Skin epidermis (tissue), 12 donors: Measurements from ENCODE around the gene ELF4.

Experiments
- H3K27ac ChIP-seq, 21 experiments: fragments of 200-600 bp; sonication (generic) in 11 of 21; one replicate each; pipeline ENCODE4 v1.5.0; 2020; ENCODE audit warnings: mild to moderate bottlenecking in 3 of 21, inconsistent platforms in 2 of 21, moderate library complexity in 2 of 21
- H3K4me3 ChIP-seq, 7 experiments: fragments of 200-600 bp; sonication (generic) in 2 of 7; one replicate each; pipeline ENCODE4 v1.5.0; 2020; ENCODE audit warnings: inconsistent platforms in 2 of 7, mild to moderate bottlenecking in 2 of 7, moderate library complexity in 1 of 7

ELF4 gene

DNA sequence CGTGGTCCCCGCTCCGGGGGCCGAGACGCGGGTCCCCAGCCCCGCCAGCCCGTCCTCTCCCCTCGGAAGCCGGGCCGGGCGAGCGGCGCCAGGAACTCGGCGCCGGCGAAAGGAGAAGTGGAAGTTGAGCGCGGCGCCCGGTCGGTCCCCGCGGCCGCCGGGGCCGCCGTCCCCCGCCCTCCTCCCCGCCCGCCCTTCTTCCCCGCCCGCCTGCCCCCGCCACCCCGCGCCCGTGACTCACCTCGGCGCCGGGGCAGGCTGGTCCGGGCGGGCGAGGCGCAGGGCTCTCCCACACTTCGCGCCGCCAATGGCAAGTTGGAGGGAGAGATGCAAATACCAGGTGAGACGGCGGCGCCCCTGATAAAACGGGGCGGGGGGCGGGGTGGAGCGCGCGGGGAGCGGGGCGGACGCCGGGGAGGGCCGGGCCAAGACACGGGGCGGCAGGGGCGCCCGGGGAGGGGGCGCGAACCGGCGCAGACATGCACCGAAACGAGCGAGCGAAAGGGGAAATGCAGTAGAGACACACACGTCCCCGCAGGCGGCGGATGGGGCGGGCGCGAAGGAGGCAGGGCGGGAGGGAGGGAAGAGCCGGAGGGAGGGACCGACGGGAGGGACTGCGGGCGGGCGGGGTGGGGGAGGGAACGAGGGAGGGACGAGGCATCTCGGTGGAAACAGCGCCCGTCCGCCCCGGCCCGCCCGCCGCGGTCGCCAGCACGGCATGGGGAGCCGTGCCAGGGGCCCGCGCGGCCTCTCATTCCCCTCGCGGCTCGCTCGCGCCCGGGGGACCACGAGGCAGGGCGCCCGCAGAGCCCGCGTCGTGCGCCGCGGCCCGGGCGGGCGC lies at the start of gene ELF4:
Gene ELF4, minus strand, starts transcription at position 119 of the 841 bp plus-strand sequence. CDS start 29,167 bp downstream, outside the sequence.
- Histone ChIP-seq H3K27ac (peak within 1 kb of the TSS; percentile 62 to 97 (median 94)), H3K4me3 (peak within 1 kb of the TSS; percentile 52 to 86 (median 61))

DNA sequence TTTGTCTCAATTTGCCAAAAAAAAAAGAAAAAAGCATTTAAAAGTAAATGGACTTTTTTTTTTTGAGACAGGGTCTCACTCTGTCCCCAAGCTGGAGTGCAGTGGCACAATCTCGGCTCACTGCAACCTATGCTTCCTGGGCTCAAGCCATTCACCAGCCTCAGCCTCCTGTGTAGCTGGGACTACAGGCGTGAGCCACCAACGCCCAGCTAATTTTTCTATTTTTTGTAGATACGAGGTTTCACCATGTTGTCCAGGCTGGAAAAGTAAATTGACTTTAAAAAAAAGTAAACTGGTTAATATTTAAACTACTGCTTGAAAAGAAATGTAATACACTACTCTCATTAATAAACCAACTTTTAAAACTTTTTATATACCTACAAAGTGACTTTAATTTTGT lies 49.5 kb upstream of the ELF4 start:
- no peak overlapping the region for H3K27ac ChIP-seq
- no peak overlapping the region for H3K4me3 ChIP-seq

DNA sequence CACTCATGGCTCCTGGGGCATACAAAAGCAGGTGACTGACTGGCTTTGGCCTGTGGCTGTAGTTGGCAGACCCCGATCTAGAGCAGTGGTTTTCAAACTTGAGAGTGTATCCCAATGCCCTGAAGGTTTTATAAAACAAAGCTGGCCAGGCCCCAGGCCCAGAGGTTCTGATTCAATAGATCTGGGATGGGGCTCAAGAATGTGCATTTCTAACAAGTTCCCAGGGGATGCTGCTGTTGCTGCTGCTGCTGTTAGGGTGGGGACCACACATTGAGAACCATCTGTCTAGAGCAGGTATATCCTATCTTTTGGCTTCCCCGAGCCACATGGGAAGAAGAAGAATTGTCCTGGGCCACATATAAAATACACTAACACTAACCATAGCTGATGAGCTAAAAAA lies 48.0 kb upstream of the ELF4 start:
- Histone ChIP-seq H3K27ac (no peak overlapping the region), H3K4me3 (no peak overlapping the region)

DNA sequence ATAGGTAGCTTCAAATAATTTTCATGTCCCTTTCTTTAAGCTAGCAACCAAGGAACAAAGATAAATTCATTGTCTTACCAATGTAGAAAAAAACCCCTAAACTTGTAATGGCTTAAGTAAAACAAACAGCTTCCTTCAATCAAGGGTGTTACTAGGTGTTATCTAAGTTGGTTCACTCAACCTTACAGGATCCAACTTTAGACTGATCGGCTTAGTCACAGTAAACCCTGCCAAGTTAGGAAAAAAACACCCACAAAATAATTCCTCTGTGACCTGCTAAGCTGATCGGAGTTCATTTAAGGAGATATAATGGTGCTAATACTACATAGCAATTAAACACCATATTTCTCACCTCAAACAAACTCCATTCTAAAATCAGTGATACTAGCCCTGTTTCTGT lies 45.3 kb upstream of the ELF4 start:
- Histone ChIP-seq H3K27ac (no peak overlapping the region), H3K4me3 (no peak overlapping the region)

DNA sequence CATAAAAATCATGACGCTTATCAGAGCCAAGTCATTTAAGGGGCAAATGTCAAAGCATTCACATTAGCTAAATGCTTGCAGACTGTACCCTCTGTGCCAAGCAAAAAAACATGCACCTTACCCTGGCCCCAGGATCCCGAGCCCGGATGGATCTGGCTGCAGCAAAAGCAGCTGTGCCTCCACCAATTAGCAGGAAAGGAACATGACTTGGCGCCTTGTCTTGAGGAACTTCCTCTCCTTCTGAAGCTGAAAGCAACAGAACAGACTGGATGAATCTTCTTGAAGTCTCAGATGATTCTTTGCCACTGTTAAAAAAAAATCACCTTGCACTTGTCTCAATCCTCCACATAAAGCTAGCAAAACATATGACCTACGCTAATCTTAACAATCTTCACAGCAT lies 37.3 kb upstream of the ELF4 start:
- Histone ChIP-seq H3K4me3 (no peak overlapping the region), H3K27ac (no peak overlapping the region)

DNA sequence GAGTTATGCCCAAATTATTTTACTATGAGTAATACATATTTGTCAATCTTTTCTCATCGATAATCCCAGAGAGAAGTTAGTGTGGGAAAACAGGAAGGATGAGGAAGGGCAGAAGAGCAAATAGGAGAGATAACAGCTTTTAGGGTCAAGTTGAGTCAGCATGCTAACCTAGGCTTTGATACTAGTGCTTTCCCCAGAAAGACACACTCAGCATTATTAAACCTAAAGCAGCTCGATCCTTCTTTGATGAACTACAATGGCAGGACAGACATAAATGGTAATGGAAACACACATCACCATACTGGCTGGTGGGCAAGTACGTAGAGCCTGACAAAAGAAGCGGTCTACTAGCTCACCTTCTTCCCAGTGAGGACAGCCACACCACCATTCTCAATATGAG lies 34.8 kb upstream of the ELF4 start:
- Histone ChIP-seq H3K27ac (no peak overlapping the region), H3K4me3 (no peak overlapping the region)

DNA sequence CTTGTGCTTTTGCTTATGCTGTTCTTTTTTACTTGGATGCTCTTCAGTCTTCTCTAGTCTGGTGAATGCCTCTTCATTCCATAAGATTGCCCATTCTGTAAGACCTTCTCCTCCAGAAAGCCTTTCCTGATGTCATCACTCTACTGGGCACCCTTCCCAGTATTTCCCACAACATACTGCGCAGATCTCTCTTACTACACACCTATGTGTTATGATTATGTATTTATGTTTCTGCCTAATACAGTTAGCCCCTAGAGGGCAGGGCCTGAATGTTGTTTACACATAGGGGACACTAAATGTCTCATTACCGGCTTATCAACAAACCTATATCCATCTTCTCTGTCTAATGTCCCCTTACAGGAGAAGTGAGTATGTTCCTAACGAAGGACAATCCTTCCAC lies 34.2 kb upstream of the ELF4 start:
- no peak overlapping the region for H3K4me3 ChIP-seq
- no peak overlapping the region for H3K27ac ChIP-seq

DNA sequence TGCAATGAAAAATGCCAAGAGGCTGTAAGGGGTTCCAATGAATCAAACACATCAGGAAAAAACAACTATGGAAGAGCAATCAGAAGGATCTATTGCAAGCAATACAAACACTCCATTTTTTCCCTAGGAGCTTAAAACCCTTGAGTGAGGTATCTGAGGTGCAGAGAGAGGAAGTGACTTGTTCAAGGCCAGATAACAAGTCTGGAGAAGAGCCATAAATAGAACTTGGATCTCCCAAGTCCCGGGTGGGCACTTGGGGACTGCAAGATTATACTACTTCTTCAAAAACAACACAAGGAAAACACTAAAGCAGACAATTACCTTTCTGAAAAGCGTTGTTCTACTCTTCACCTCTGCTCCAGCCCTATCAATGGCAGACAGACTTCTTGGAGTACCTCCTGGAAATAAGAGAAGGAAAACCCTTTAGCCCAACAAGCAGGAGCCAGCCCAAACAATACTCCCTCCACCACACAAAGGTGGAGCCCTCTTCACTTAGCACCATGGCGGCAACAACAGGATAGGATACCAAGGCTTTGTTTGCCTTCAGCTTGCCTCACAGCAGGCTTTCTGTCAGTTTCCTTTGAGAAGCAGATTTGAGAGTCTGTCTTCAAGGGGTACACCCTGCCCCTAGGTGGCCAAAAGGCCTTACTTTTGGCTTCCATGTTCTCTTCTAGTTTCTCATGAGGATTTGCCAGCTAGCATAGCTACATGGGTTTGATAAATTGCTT lies 29.3 kb upstream of the ELF4 start:
- no peak overlapping the region for H3K4me3 ChIP-seq
- H3K27ac ChIP-seq: no peak overlapping the region

DNA sequence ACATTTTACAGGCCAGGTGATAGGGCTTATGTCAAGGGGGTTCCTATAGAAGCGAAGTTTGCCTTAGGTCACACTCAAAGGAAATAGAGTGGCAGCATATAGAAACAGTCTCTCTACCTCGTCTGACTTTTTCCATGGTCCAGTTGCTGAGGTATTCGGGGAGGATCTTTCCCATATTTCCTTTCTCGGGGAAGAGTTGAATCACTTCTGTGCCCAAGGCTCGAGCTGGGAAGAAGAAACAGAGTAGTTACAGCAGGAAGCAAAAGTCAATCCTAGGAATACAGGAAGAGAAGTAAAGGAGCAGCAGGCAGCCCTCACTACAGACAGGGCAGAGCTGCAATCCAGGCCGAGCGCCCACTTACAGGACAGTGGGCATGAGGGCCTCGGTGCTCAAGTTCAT lies 26.7 kb upstream of the ELF4 start:
- Histone ChIP-seq H3K27ac (no peak overlapping the region), H3K4me3 (no peak overlapping the region)

DNA sequence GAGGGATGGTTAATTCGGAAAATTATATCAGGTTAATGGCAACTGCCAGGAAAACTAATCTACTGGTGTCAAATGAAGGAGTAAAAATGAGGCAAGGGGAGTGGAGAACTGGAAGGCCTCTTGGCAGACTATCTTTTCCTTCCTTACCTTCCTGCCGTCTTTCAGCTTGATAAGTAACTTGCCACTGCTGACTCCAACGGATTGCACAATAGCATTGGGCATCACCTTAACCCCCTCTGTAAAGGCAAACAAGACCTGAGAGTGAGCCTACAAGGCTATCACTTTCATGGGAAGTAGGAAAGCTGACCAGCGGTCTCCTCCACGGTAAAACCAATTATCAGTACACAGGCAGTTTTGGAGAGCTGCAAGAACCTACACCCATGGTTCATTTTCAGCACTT lies 26.2 kb upstream of the ELF4 start:
- H3K4me3 ChIP-seq: no peak overlapping the region
- H3K27ac ChIP-seq: no peak overlapping the region

DNA sequence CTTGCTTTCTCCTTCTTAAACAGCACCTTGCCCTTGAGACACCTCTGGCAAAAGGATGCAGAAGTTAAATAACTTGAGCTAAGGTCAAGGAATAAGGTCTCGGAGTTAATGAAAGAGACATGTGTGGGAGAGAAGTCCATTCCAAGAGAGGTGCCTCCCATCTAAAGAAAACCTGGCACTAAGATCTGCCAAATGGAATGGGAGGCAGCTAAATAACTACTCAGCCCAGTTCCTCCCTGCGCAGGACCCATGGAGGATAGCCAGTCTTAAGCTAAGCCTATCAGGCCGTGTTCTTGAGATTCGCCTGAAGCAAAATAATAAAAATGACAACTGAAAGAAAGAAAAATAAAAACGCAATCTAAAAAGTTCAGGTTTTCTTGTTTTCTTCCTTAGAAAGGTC lies 20.7 kb upstream of the ELF4 start:
- Histone ChIP-seq H3K27ac (no peak overlapping the region), H3K4me3 (no peak overlapping the region)

DNA sequence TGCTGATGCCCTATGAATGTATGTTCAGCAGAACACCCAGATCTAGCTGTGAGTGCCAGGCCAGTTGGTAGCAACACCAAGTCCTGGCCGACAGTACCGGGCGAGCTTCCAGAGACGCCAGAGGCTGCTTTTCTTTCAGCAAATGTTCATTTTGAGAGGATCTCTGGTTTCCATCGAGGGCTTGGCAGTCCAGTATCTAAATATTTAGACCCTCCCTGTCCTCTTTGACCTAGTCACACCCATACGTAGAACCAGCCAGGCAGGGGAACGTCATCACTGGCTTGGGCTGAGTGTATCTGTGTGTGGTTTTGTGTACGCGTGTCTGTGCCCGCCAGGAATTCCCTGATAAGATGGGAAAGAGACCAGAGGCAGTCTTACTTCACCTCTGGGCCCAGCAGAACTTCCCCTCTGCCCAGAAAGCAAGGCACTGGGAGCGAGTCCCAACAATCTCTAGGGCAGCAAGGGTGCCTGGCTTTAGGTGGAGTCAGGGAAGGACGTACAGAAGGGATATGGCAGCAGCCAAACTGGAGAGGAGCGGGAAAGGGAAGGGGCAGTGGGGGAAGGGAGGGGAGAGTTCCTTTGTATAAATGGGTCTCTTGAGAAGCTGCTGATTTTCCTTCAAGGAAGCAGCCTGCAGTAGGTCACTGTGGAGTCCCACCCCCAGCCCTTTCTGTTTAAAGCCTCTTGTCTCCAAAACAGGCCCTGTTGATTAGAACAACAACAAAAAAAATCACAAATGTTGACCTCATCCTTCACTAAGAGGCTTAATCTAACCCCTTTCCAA lies 15.0 kb upstream of the ELF4 start:
- Histone ChIP-seq H3K27ac (peak overlapping the region in 14 of 21 experiments; percentile 9 to 85 (median 44)), H3K4me3 (no peak overlapping the region)

DNA sequence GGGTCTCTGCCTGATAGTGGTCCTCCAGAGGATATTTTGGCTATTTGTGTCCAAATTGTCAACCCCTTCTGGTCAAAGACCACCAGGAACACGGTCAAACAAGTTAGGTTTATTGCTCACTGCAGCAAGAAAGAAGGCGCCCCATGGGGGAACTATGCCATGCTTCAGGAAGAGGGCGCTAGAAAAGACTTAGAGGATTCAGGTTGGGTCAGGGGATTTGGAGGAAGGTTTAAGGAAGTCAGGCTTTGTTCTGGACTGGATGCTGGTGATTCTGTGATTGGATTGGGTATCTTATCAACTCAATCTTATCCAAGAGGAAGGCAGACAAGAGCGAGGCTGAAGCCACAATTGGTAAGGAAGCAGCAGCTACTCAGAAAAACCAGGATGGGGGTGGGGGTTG lies 14.3 kb upstream of the ELF4 start:
- H3K27ac ChIP-seq: peak overlapping the region in 9 of 21 experiments; percentile 1 to 85 (median 44)

DNA sequence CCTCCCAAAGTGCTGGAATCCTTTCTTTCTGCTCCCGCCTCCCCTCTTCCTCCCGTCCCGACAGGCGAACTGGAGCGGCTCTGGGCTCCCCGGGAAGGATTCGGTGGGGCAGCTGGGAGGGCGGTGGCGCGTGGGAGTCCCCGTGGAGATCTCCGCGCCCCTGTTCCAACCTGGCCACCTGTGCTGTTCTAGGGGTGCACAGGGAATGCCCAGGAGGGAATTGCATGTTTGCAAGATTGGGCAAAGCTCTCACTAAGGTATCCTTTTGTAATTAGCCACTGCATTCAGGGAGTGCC lies 11.2 kb upstream of the ELF4 start:
- H3K27ac ChIP-seq: peak overlapping the region in 17 of 21 experiments; percentile 11 to 89 (median 60)

More for the DNA sequence above, 14.3 kb upstream of the ELF4 start:
- H3K4me3 ChIP-seq: no peak overlapping the region

DNA sequence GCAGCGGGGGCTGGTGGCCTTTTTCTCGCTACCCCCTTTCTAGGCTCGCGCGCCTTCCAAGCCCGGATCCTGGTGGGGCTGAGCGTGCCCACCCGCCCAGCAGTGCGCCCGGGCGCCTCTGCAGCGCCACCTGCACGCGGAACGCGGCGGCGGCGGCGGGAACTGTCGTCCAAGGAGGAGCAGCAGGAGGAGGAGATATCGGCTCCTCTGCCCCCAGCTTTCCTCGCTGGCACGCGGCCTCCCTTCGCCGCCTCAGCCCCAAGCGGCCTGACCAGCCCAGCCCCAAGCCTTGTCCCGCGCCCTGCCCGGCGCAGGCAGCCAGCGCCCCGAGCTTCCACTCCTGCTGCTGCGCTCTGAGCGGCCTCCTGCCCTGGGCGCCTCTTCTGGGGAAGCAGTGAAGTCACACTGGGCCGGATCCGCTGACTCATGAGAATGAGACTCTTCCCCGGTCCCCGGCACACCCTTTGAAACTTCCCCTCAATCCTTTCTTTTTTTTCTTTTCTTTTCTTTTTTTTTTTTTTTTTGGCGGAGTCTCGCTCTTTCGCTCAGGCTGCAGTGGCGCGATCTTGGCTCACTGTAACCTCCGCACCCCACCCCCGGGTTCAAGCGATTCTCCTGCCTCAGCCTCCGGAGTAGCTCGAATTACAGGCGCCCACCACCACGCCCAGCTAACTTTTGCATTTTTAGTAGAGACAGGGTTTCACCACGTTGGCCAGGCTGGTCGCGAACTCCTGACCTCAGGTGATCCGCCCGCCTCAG lies 10.6 kb upstream of the ELF4 start:
- Histone ChIP-seq H3K4me3 (peak overlapping the region; percentile 9 to 35 (median 25)), H3K27ac (peak overlapping the region in 20 of 21 experiments; percentile 50 to 89 (median 71))

More for the DNA sequence above, 11.2 kb upstream of the ELF4 start:
- peak overlapping the region in 1 of 7 experiments; percentile 35 for H3K4me3 ChIP-seq

DNA sequence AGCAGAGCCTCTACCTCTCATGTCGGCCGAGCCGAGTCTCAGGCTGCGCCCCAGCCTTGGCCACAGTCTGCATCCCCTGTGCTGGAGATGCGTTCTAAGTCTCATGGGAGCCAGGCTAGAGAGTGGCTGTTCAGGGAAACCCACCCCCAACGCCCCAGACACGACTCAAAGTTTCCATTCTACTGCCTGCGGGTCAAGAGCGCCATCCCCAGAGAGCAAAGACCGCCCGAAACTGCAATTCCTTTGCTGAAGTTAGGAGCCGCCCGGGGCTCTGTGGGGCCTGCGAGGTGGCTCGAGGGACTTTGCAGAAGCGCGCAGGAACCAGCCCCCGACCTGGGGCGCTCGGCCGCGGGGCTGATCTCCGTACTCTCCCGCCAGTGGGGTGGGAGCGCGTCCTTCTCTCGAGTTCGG lies 10.0 kb upstream of the ELF4 start:
- Histone ChIP-seq H3K27ac (peak overlapping the region in 20 of 21 experiments; percentile 50 to 89 (median 71)), H3K4me3 (peak overlapping the region; percentile 9 to 35 (median 25))

DNA sequence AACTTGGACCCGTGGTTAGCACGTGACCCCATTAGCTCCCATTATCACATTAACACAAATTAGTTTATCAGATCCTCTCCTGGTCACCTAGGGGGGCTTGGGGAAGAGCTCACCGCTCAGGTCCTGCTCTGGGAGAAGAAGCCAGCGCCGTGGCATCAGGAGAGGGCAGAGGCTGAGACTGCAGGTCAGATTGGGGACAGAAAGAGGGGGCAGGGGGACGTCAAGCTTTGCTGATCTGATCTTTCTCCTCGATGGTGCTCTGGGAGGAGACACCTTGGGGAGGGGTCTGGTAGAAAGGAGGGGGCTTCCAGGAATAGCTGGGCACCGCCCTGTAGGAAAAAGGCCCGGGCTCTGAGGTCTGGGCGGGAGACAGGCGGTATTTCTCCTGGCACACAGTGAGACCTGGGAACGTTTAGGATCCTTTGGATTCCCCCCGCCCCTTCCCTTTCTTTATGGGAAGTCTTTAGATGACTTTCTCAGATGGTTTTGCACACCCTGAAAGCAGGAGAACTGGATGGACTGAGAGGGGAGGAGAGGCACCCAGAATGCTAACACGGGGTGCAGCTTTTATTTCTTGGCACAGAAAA lies 9.1 kb upstream of the ELF4 start:
- no peak overlapping the region for H3K4me3 ChIP-seq
- H3K27ac ChIP-seq: peak overlapping the region in 14 of 21 experiments; percentile 24 to 86 (median 58)

DNA sequence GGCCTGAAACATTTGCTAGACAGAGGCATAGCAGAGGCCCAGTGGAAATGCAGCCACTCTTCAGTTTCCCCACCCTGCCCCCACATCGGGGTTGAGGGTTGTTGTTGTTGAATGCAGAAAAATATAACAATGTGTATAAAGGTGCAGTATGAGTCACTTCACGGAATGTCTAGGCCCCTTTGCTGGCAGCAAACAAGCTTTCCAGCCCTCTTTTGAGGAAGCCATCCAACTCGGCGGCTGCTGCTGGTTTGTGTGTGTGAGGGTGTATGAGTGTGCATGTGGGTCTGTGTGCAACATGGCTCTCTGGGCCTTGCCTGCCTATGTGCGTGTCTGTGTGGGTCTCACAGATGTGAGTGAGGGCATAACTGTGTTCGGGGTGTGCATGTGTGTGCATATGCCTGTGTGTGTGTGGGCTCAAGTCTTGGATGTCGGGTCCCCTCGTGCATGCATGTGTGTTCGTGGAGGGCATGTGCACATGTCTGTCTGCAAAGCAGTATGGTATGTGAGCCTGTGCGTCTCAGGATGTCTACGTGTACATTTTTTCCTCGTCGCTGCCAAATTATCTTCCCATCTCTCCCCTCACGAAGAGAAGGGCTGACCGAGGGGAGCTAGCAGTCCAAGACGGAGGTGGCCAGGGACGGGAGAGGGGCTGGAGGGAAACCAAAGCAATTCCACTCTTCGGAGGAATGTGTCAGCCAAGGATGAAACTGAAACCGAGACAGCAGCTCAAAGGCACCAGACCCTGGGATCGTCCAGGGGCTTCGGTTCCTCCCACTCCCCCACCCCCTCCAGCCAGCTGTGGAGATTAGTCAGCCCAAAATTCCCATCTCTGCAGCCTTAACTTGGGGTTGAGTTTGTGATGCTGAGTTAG lies 8.4 kb upstream of the ELF4 start:
- Histone ChIP-seq H3K4me3 (no peak overlapping the region), H3K27ac (peak overlapping the region in 15 of 21 experiments; percentile 6 to 86 (median 55))
